Mesothelial cell of epicardium (in vitro differentiated cells): ENCODE data around the gene LPAR2. TPM values are rescaled to one million over a fixed set of nuclear protein-coding genes. Genes with fewer than 3 reads are reported as not detected.

Source experiments
- DNase-seq, 2 experiments: peaks; one replicate each; pipeline ENCODE4 v3.0.0; 2021; ENCODE audit warnings: low spot score in 2 of 2; ENCODE audit not compliant: unreplicated experiment in 2 of 2
- H3K27ac Mint-ChIP-seq: 2 replicates; pipeline ENCODE4 v1.8.0; 2021; ENCODE audit warnings: mixed read lengths
- H3K27me3 Mint-ChIP-seq: 2 replicates; pipeline ENCODE4 v1.8.0; 2021; ENCODE audit warnings: low read depth, mixed read lengths
- H3K36me3 Mint-ChIP-seq: 2 replicates; pipeline ENCODE4 v1.8.0; 2021; ENCODE audit warnings: mixed read lengths
- H3K4me1 Mint-ChIP-seq: 2 replicates; pipeline ENCODE4 v1.8.0; 2021; ENCODE audit warnings: mixed read lengths
- H3K4me3 Mint-ChIP-seq: 2 replicates; pipeline ENCODE4 v1.8.0; 2021; ENCODE audit warnings: mild to moderate bottlenecking, moderate library complexity, mixed read lengths
- H3K9me3 Mint-ChIP-seq: 2 replicates; pipeline ENCODE4 v1.8.0; 2021; ENCODE audit warnings: mixed read lengths
- total RNA-seq: library from RNA; stranded (reverse); gene quantifications from 3 replicates; pipeline ENCODE4 v1.2.1, GENCODE V29; 2021
- TF ChIP-seq, protein P1 (sequence below): fragments of 200-600 bp; sonication (generic); IDR thresholded peaks from one replicate; pipeline ENCODE4 v1.5.0; 2021; ENCODE audit warnings: antibody characterized with exemption; ENCODE audit not compliant: unreplicated experiment

Gene LPAR2
- total RNA-seq, 1 donor from 2014 or later: 87.1 TPM

DNA sequence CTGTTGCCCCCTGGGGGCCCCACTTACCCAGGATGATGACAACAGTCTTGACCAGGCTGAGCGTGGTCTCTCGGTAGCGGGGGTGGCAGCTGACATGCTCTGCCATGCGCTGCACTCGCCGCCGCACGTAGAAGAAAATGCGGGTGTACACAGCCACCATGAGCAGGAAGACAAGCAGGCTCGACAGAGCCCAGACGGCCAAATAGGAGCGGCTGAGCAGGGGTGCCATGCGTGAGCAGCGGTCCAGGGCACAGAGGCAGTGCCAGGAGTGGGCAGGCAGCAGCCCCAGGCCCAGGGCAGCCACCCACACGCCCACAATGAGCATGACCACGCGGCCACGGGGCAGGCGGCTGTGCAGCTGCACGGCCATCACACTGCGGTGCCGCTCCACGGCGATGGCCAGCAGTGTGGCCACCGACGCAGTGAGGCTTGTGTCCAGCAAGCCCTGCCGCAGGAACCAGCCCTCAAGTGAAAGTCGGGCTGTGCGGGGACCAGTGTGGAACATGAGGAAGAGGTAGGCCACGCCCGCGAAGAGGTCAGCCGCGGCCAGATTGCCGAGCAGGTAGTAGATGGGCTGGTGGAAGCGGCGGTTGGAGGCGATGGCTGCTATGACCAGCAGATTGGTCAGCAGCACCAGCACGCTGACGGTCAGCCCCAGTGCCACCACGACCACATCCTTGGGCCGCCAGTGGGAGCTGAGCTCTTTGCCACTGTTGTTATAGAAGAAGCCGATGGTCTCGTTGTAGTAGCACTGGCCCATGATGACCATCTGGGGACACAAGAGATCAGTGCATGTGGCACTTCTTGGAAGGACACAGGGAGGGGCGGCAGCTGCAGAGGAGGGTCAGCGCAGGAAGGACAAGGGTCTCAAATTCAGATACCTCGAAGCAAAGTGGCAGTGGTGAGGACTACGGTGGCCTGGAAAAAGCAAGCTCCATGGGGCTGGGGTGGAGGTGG lies 1.2 kb downstream of the LPAR2 start:
- TF ChIP-seq, protein P1, sequence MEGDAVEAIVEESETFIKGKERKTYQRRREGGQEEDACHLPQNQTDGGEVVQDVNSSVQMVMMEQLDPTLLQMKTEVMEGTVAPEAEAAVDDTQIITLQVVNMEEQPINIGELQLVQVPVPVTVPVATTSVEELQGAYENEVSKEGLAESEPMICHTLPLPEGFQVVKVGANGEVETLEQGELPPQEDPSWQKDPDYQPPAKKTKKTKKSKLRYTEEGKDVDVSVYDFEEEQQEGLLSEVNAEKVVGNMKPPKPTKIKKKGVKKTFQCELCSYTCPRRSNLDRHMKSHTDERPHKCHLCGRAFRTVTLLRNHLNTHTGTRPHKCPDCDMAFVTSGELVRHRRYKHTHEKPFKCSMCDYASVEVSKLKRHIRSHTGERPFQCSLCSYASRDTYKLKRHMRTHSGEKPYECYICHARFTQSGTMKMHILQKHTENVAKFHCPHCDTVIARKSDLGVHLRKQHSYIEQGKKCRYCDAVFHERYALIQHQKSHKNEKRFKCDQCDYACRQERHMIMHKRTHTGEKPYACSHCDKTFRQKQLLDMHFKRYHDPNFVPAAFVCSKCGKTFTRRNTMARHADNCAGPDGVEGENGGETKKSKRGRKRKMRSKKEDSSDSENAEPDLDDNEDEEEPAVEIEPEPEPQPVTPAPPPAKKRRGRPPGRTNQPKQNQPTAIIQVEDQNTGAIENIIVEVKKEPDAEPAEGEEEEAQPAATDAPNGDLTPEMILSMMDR: no peak
- H3K4me1 Mint-ChIP-seq: peaks cover 19% of the 10 kb centered on the region
- DNase-seq: no peak
- H3K4me3 Mint-ChIP-seq: peak overlapping the region; percentile 88
- no peaks in the 10 kb centered on the region for H3K9me3 Mint-ChIP-seq
- peak overlapping the region; percentile 92 for H3K27ac Mint-ChIP-seq
- peaks cover 12% of the 10 kb centered on the region for H3K36me3 Mint-ChIP-seq
- no peaks in the 10 kb centered on the region for H3K27me3 Mint-ChIP-seq

DNA sequence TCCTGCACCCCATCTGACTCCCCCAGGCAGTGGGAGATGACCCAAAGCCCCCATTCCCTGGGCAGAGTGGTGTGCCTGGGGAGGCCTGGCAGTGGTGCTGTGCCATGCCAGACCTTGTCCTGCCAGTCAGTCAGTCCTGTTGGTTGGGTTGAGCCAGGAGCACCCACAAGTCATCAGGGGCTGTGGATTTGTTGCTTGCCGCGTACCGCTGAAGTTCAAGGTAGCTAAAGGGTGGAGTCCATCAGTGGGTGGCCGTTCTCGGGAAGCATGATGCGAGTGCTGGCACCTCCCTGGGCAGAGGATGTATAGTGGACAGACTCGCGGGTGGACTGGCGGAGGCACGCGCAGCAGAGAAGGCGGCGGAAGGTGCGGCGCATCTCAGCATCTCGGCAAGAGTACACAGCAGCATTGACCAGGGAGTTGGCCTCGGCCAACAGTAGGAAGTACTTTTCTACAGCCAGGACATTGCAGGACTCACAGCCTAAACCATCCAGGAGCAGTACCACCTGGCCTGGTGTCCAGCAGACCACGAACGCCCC lies 3.9 kb downstream of the LPAR2 start:
- DNase-seq: no peak
- H3K36me3 Mint-ChIP-seq: peaks cover 12% of the 10 kb centered on the region
- TF ChIP-seq, protein P1: no peak
- H3K27me3 Mint-ChIP-seq: no peaks in the 10 kb centered on the region
- no peak overlapping the region for H3K27ac Mint-ChIP-seq
- no peaks in the 10 kb centered on the region for H3K9me3 Mint-ChIP-seq
- peaks cover 28% of the 10 kb centered on the region for H3K4me1 Mint-ChIP-seq
- H3K4me3 Mint-ChIP-seq: no peak overlapping the region

DNA sequence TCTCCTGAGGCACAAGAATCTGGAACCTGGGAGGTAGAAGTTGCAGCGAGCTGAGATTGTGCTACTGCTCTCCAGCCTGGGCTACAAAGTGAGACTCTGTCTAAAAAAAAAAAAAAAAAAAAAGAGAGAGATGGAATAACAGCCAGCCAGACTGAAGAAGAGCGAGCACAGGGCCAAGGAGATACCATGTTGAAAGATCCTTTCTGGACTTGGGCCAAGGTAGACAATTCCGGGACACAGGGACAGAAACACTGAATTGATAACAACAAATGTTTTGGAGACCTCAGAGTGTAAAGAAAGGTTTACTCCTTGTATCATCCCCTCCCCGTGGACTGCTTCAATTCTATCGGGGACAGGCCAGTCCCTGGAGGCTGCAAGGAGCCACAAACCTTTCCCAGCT lies 4.6 kb downstream of the LPAR2 start:
- TF ChIP-seq, protein P1: no peak

DNA sequence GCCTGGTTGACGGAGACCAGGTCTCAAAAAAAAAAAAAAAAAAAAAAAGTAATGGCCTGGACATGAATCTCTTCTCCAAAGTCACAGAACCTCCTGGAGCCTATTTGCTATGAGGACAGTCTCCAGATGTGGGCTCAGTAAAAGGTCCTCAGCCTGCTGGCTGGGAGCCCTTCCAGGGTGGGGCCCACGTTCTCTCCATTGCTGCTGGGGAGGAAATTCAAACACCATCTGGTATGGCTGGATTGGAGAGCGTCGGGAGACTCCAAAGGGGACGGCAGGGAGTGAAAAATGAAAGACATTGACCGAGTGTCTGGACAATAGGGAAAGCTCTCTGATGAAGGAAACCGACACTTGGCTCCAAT lies 8.2 kb downstream of the LPAR2 start:
- Mint-ChIP-seq H3K4me1 (peaks cover 26% of the 10 kb centered on the region), H3K27ac (peak overlapping the region; percentile 84), H3K4me3 (no peak overlapping the region), H3K27me3 (no peaks in the 10 kb centered on the region), H3K36me3 (peaks cover 6% of the 10 kb centered on the region), H3K9me3 (no peaks in the 10 kb centered on the region)
- DNase-seq: no peak
- TF ChIP-seq, protein P1: no peak

More for the DNA sequence above, 4.6 kb downstream of the LPAR2 start:
- no peaks in the 10 kb centered on the region for H3K9me3 Mint-ChIP-seq
- H3K27me3 Mint-ChIP-seq: no peaks in the 10 kb centered on the region
- H3K27ac Mint-ChIP-seq: peak overlapping the region; percentile 25
- H3K4me1 Mint-ChIP-seq: peaks cover 31% of the 10 kb centered on the region
- H3K36me3 Mint-ChIP-seq: peaks cover 11% of the 10 kb centered on the region
- H3K4me3 Mint-ChIP-seq: no peak overlapping the region
- no peak for DNase-seq

DNA sequence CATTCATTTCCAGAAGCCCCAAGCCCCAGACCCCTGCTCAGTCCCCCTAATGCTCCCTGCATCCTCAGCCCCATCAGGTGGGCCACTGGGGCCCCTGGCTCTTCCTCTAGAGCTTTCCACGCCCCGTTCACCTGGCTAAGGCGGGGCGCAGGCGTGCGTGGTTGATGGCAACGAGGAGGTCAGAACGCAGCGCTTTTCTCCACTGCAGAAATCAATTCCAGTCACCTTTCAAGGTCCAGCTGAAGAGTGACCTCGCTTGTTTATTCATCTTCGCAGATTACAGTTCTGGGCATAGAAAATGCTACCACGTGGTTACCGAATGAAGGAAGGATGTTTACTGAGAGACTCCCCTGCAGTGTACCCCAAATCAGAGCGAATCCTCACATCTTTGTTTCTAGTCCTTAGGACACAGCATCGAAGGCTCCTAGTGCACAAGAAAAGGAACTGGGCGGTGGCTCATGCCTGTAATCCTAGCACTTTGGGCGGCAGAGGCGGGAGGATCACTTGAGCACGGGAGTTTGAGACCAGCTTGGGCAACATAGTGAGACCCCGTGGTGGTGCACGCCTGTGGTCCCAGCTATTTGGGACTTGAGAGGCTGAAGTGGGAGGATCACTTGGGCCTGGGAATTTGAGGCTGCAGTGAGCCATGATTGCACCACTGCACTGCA lies 8.7 kb downstream of the LPAR2 start:
- no peak for DNase-seq
- Mint-ChIP-seq H3K36me3 (peaks cover 3% of the 10 kb centered on the region), H3K4me1 (peaks cover 26% of the 10 kb centered on the region), H3K9me3 (no peaks in the 10 kb centered on the region), H3K27ac (peak overlapping the region; percentile 84), H3K4me3 (peak overlapping the region; percentile 73), H3K27me3 (no peaks in the 10 kb centered on the region)
- TF ChIP-seq, protein P1: no peak
